Heart left ventricle (tissue), 16 donors: ENCODE measurements around the gene ARL11. TPM values are rescaled to one million over a fixed set of nuclear protein-coding genes. Genes with fewer than 3 reads are reported as not detected.

Source experiments
- ATAC-seq, 4 donors: fragments of 200-7000 bp; cut with Tn5 transposase; one replicate each; pipeline ENCODE4 v1.9.1; 2020 to 2022; ENCODE audit warnings: moderate library complexity in 4 of 4, mild to moderate bottlenecking in 3 of 4, moderate number of reproducible peaks in 1 of 4
- DNase-seq, 5 donors: peaks; one replicate each; pipeline ENCODE4 v3.0.0-alpha.2; 2020
- H3K27ac ChIP-seq, 12 donors: fragments of 200-600 bp; sonication (generic) in 4 of 12; one replicate each; pipeline versions ENCODE4 v1.5.0 to v1.8.0; 2016 to 2022; ENCODE audit warnings: mild to moderate bottlenecking in 2 of 12
- H3K27me3 ChIP-seq, 9 donors: fragments of 200-600 bp; sonication (generic) in 2 of 9; one replicate each; pipeline versions ENCODE4 v1.5.1 to v1.8.0; 2016 to 2022; ENCODE audit warnings: mild to moderate bottlenecking in 3 of 9
- H3K36me3 ChIP-seq, 9 donors: fragments of 200-600 bp; sonication (generic) in 2 of 9; one replicate each; pipeline versions ENCODE4 v1.5.0 to v1.8.0; 2018 to 2022; ENCODE audit warnings: mild to moderate bottlenecking in 2 of 9
- H3K4me1 ChIP-seq, 12 donors: fragments of 200-600 bp; sonication (generic) in 4 of 12; one replicate each; pipeline versions ENCODE4 v1.5.0 to v1.8.0; 2016 to 2022; ENCODE audit warnings: mild to moderate bottlenecking in 3 of 12
- H3K4me3 ChIP-seq, 12 donors: fragments of 200-600 bp; sonication (generic) in 4 of 12; one replicate each; pipeline versions ENCODE4 v1.5.0 to v1.8.0; 2017 to 2022; ENCODE audit warnings: mild to moderate bottlenecking in 9 of 12, moderate library complexity in 4 of 12
- H3K9me3 ChIP-seq, 12 donors: fragments of 200-600 bp; sonication (generic) in 4 of 12; one replicate each; pipeline versions ENCODE4 v1.5.0 to v1.8.0; 2016 to 2022; ENCODE audit warnings: mild to moderate bottlenecking in 1 of 12
- CTCF ChIP-seq, 12 donors: fragments of 200-600 bp; sonication (generic) in 4 of 12; IDR thresholded peaks; one replicate each; pipeline versions ENCODE4 v1.5.0 to v1.8.0; 2018 to 2022; ENCODE audit warnings: antibody characterized with exemption in 12 of 12, mild to moderate bottlenecking in 5 of 12
- POLR2A ChIP-seq, 2 donors: fragments of 450-650 bp; IDR thresholded peaks; one replicate each; pipeline ENCODE4 v1.6.1; 2017; ENCODE audit warnings: antibody characterized with exemption in 2 of 2, mild to moderate bottlenecking in 2 of 2, moderate library complexity in 2 of 2
- WGBS, 4 donors: extraction: QIAGEN DNeasy Blood & Tissue Kit in 2 of 4; methylation state at CpG; one replicate each; pipeline versions ENCODE4 v1.1.5 to v1.1.7; 2013 to 2018; 5-methylcytosine and 5-hydroxymethylcytosine counted together
- intact Hi-C, 10 donors: fragments of 100-400 bp; cut with DNase I; formaldehyde crosslinking; loops; one replicate each; pipeline versions ENCODE4 v1.11.1 to v1.14.2; 2022
- polyA plus RNA-seq, 2 donors: library from polyadenylated mRNA; stranded (reverse); fragments of 200-250 nt; gene quantifications; one replicate each; pipeline ENCODE4 v1.2.3, GENCODE V29; 2013
- total RNA-seq, 9 donors: library from RNA; depleted of rRNA in 2 of 9; stranded (reverse); fragments of >200 nt in 2 of 9; fragmentation: NEBNext Ultra II Directional in 3 of 9; extraction: Animal tissue kit (Norgen Biotek cat#: 25700) in 3 of 9; gene quantifications; one replicate each; pipeline versions ENCODE4 v1.1.0 to v1.2.4, GENCODE V29; 2016 to 2023
- donor health status: ischemic (EF 13 %, LVEDD 7.1; RV severe dilation, severe dysfunction).
- donor health status: healthy with polysubstance abuse.
- donor health status: DM: no; HTN: yes; CAD: no.
- donor health status: DM: no; HTN: no; CAD: no.
- donor health status: ischemic (EF 25% LVEDD 6.9; RV normal size, moderate dysfunction).
- donor health status: ischemic (EF 25% LVEDD 5.7; RV mildly dilated, moderate dysfunction).
- donor health status: healthy.
- donor health status: DM: yes; HTN: yes; CAD: no.
- donor health status: ischemic (EF 35%, LVEDD 5.7; RV mildly dilated, moderate dysfunction).
- donor health status: nonischemic (EF 11% LVEDD 7.7; RV severe dilation, severe dysfunction).
- donor health status: DM: yes; HTN: yes; CAD: no.
- donor health status: PGD.
- donor health status: ischemic (EF 29% LVEDD 5.4; RV normal size, mild dysfunction).
- donor health status: nonischemic (EF 23%, LVEDD 6.1; RV moderate dilation, normal function).

Gene ARL11
- total and polyA plus RNA-seq, 11 donors = 0.13 to 3.0 (median 0.32) TPM

DNA sequence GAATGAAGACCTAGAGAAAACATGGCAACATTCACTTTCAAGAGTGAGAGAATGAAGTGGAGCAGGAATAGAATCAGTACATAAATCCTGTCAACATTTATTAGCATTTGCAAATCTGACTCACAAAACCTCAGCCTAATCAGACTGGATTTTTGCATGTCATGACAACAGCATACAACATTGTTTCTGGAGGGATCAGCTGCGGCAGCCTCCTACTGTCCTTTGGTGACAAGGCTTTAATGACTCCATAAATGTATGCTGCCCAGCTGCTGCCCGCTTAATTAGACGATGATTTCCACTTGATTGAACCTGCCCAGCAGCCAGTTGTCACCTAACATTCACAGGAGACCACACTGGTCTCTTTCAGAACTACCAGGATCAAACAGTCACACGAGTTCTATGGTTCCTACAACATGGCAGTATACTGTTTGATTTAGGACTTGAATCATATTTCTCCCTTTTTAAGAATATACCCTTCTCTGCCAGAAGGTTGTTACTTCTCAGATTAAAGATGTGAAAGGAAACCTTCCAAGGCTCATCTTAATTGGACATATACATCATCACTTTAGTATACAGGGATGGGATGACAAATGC, 53.6 kb downstream of the ARL11 start:
- 84 to 94% (median 90%) methylated on average over 4 of the region's 4 CpGs for WGBS, 4 donors
- H3K27me3 ChIP-seq = no peaks in the 10 kb centered on the region
- no peak overlapping the region for H3K4me3 ChIP-seq
- intact Hi-C loops = no loop called here
- no peak for ATAC-seq
- H3K4me1 ChIP-seq = no peaks in the 10 kb centered on the region
- DNase-seq = no peak
- H3K9me3 ChIP-seq = no peaks in the 10 kb centered on the region
- no peak for TF ChIP-seq CTCF (IDR thresholded peaks at IDR 0.05)
- TF ChIP-seq POLR2A (IDR thresholded peaks at IDR 0.05) = no peak
- peaks cover 0 to 7% (median 0%) of the 10 kb centered on the region in 9 donors for H3K36me3 ChIP-seq
- no peak overlapping the region for H3K27ac ChIP-seq

Other genes starting within 250 kb of the ARL11 start
- 10 to 100 TPM; 10.2 to 27.4 (median 19.0) TPM for gene CAB39L, start 184.4 kb upstream of the ARL11 start, total RNA-seq
- gene CAB39L, start 184.4 kb upstream of the ARL11 start, polyA plus RNA-seq = 10 to 100 TPM in 1 of 2 donors, 1 to 10 TPM in 1; 5.9 to 12.1 TPM
- 10 to 100 TPM in 7 of 9 donors, 1 to 10 TPM in 2; 7.9 to 19.8 (median 13.5) TPM for gene SETDB2, start 184.2 kb upstream of the ARL11 start, total RNA-seq
- gene SETDB2, start 184.2 kb upstream of the ARL11 start, polyA plus RNA-seq = 1 to 10 TPM; 3.7 to 7.3 TPM
- 10 to 100 TPM; 13.7 to 48.5 (median 16.5) TPM for gene PHF11, start 132.6 kb upstream of the ARL11 start, total RNA-seq
- 10 to 100 TPM; 17.4 to 28.0 TPM for gene PHF11, start 132.6 kb upstream of the ARL11 start, polyA plus RNA-seq
- gene RCBTB1, start 42.9 kb upstream of the ARL11 start, total RNA-seq = 10 to 100 TPM; 10.9 to 25.8 (median 17.2) TPM
- 10 to 100 TPM in 1 of 2 donors, 1 to 10 TPM in 1; 8.5 to 10.6 TPM for gene RCBTB1, start 42.9 kb upstream of the ARL11 start, polyA plus RNA-seq
- 10 to 100 TPM in 1 of 9 donors, 1 to 10 TPM in 8; 3.2 to 13.8 (median 5.8) TPM for gene EBPL, start 63.0 kb downstream of the ARL11 start, total RNA-seq
- 1 to 10 TPM; 5.3 to 8.5 TPM for gene EBPL, start 63.0 kb downstream of the ARL11 start, polyA plus RNA-seq
- gene KPNA3, start 164.2 kb downstream of the ARL11 start, total RNA-seq = 100 to 1,000 TPM in 1 of 9 donors, 10 to 100 TPM in 8; 39.2 to 104 (median 56.5) TPM
- 10 to 100 TPM; 21.7 to 50.2 TPM for gene KPNA3, start 164.2 kb downstream of the ARL11 start, polyA plus RNA-seq